ENCODE measurements around the gene ARR3.

- TF ChIP-seq CTCF (conservative IDR thresholded peaks at IDR 0.05) (peak; percentile 78), ZFX (IDR thresholded peaks at IDR 0.05) (no peak)
Observed at GRCh38 chrX:70262952-70263567, 5.1 kb upstream of the ARR3 start.

Measured in C4-2B (cell line).